ENCODE results near the gene P2RY14.

The P2RY14 gene

GRCh38 chr3:151278230-151278629 is at the start of gene P2RY14:
Gene P2RY14, minus strand, starts transcription at chr3:151278542. Its CDS starts 64,226 bp downstream, at chr3:151214316.
- DNase-seq: peak in 1 of 2 donors; percentile 93

DNA sequence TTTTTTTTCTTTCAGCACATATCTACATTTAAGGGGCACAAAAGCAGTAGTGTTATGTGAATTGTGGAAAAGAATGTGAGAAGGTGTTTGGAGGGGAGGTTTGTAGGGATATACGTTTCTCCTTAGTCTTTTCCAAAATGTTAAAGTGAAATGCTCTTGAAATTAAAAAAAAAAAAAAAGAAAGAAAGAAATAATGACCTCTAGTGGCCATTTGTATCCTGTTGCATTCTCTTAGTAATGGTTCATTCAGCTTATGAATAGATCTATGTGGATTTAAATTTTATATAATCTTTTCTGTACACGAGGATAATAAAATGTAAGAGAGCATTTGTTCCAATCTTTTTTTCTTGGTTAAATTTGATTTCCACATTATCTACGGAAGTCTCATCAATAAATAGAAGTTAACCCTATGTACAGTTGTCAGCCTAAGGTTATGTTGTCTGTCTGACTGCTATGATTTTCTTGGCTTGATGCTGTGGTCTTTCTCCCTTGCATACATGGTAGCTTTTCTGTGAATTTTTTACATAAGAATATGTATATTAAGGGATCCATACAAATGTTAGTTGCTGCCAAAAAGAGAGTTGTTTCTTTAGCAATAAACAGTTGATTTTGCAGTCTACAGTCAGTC is 49.3 kb upstream of the P2RY14 start:
- peak in 1 of 2 donors; percentile 32 for DNase-seq

DNA sequence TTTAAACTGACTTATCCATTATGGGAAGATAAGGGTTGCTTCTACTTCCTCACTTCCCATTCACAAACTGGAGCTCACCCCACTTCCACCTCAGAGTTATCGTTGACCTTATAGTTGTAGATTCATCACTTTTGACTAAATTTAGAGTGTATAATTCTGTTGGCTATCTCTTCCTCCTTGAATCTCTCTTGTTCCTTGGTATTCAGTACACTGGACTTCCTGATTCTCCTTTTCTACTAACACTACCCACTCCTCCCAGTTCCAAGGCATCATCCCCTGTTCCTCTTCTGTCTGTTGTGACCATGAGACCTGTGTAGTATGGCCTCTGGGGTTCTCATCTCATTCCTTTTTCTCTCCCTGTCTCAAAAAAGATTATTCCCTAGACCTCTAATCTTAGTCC is 44.2 kb upstream of the P2RY14 start:
- no peak for DNase-seq

GRCh38 chr3:151321526-151321925 is 43.2 kb upstream of the P2RY14 start:
- peak in 1 of 2 donors; percentile 37 for DNase-seq

DNA sequence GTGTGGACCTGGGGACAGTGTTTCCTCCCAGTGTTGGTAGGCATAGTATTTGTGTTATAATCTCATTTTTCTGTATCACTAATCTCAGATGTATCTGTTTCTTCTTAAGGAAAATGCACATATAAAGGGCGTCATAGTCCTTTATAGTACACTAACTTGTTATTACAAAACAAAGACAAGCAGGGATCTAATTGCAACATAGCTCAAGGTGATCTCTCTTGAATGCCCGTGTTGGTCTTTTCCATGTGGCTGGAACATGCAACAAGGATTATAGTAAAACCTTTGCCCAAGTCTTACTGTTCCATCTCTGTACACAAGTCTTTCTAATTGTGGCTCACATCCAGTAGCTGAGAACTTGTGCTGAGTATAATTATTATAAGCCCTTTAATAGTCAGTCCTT is 41.8 kb upstream of the P2RY14 start:
- DNase-seq: no peak

- DNase-seq: no peak
These were observed 41.3 kb upstream of the P2RY14 start for GRCh38 chr3:151319628-151320027.

- no peak for DNase-seq
These were observed 40.6 kb upstream of the P2RY14 start for GRCh38 chr3:151318991-151319390.

GRCh38 chr3:151318313-151318712 is 40.0 kb upstream of the P2RY14 start:
- no peak for DNase-seq

GRCh38 chr3:151316267-151316991 is 38.1 kb upstream of the P2RY14 start, which contains the start of gene GPR87:
Gene GPR87, minus strand, starts transcription at chr3:151316820. Its CDS starts 16,720 bp downstream, at chr3:151300100.
- DNase-seq: no peak

- no peak for DNase-seq
These were observed 37.5 kb upstream of the P2RY14 start for GRCh38 chr3:151315846-151316245.

DNA sequence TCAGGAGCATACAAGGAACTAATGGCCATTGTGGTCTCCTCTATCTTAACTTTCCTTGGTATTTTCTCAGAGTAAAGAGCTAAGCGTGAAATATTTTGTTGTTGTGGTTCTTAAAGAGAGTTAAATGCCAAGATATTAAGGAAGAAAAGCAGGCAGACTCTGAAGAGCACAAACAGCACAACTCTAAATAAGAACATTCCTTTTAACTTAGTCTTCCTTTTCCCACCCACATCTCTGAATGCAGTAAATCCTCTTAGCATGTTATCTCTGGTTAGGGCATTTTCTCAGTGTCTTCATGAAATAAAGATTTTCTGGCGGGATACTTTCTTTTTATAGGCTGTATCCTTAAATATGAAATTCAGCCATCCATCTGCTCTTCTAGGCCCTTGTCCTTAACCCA is 36.8 kb upstream of the P2RY14 start:
- DNase-seq: no peak

- no peak for DNase-seq
These were observed 36.3 kb upstream of the P2RY14 start for GRCh38 chr3:151314593-151314992.

- DNase-seq: no peak
These were observed 35.8 kb upstream of the P2RY14 start for GRCh38 chr3:151314137-151314536.

GRCh38 chr3:151312972-151313371 is 34.6 kb upstream of the P2RY14 start:
- DNase-seq: no peak

DNA sequence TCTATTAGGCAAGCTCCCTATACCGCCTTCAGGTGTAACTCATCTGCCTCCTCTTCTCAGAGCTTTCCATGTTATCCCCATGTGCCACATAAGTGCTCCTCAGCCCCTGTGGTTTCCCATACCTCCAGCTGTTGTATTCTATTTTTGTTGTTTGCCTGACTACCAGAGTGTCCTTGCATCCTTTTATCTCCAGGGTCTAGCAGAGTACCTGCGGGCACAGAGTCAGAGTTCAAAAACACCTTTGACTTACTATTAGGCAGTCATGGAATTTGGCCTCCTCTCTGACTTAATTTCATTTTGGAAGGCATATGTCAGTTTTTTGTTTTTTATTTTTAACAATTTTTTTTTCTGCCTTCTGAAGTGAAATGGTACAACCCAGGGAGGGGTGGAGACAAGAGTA is 31.2 kb upstream of the P2RY14 start:
- DNase-seq: no peak

DNA sequence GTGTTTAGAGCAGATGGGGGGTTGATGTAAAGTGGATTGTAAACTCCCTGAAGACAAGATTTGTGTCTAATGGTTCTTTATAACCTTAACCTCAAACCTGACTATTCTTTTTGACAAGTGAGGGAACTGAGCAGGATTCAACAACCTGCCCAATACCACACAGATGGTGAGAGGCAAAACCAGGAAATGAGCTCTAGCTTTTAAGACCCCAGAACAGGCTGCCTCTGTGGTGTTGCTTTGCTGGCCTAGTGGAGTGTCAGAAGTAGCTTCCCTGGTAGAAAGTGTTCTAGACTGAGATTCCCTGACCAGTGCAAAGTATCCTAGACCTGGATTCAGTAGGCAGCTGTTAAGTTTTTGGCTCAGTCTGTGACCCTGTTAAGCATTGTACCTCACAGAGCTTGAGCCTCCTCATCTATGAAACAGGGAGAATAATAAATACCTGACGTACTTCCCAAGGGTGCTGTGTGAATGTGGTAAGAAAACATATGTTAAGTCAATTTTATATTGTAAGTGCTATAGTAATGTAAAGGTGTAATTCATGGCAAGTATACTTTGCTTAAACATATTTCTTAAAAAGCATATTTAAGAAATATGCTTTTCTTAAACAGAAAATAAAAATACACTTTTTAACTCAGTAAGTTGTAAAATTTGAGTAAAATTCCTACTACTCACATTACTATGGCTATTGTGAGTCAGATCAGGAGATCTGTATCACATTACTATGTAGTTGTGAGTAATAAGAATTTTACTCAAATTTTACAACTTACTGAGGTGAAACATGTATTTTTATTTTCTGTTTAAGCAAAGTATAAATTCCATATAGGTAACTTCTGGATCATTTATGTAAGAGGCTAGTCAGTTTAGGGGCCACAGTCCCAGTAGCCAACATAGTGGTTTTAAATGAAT is 29.5 kb upstream of the P2RY14 start:
- no peak for DNase-seq

DNA sequence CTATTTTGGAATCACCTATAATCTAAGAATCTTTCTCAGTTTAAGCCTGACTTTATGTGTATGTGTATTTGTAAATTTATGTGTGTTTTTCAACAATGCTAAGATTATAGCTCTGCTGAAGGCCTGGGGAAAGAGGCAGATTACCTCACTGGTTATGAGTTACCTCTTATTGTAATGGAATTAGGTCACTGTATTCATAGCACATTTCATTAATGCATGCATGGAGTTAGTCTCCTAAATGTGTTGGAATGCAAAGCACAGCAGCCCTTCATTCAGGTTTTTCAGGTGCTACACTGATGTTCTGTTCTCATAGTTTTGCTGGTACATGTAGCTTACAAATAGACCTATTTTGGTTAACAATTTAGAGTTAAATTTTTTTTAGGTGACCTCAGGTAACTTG is 28.8 kb upstream of the P2RY14 start:
- no peak for DNase-seq

DNA sequence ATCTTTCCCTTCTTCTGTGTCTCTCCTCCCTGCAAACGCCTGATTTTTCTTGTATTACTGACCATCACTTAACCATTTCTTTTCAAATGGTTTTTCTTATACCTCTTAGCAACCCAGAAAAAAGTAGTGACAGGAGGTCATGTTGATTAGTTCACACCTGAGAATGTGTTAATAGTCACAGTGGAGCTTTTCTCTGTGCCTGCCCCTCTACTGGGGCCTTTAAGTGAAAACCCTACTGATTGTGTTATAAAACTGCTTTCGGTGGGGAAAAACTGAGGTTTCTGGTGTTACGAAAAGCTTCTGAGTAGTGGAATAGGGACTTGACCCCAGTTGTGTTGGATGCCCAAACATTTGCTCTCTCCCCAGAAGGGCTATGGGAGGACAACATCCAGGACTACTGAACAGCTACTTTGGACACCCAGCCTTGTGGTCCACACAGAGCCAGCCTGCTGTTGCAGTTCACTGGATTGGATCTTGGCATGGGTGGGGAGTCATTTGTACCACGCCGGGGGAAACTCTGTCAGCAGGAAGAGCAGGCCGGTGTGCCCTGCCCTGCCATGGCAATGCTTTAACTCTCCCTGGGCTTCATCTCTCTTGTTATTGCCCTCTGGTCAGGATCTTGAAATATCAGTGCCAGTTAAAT is 27.9 kb upstream of the P2RY14 start:
- no peak for DNase-seq

DNA sequence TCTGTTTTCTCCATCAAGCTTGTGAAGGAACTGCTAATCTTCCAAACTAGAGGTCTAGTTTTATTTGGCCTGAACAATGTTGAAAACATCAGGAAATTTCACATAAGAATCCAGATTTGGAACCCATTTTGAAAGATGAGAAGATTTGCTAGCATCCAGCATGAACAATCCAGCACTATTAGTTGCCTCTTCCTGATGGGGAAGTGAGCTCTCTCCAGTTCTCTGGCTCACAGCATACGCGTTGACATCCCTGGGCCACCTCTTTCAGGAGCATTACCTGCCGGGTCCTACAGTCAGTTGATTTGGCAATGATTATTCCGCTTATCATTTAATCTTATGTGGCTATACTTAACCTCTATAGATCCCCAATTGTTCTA is 27.4 kb upstream of the P2RY14 start:
- DNase-seq: no peak

GRCh38 chr3:151305060-151305774 is 26.9 kb upstream of the P2RY14 start:
- DNase-seq: no peak

GRCh38 chr3:151303751-151304150 is 25.4 kb upstream of the P2RY14 start:
- DNase-seq: no peak

- no peak for DNase-seq
These were observed 23.4 kb upstream of the P2RY14 start for GRCh38 chr3:151301787-151302186.

All from bone marrow (tissue), 2 donors.